Astrocyte (in vitro differentiated cells and primary cell): ENCODE data around the gene LAMP1. TPM values are rescaled to one million over a fixed set of nuclear protein-coding genes. Genes with fewer than 3 reads are reported as not detected.

Experiments
- DNase-seq: peaks from one replicate; pipeline ENCODE4 v3.0.0-alpha.2; 2010; ENCODE audit warnings: low read depth
- FAIRE-seq: peaks from 2 replicates; lab custom pipeline; 2011; peaks lifted over from hg19 to GRCh38; lab: Jason Lieb, UNC
- H2AFZ ChIP-seq: 2 replicates; pipeline ENCODE4 v1.6.0; 2012; ENCODE audit warnings: low read depth, low read length, inconsistent platforms
- H3K27ac ChIP-seq: 2 replicates; pipeline ENCODE4 v1.5.1; 2011; ENCODE audit warnings: low read depth, low read length, inconsistent platforms
- H3K27me3 ChIP-seq: 2 replicates; pipeline ENCODE4 v1.6.0; 2011; ENCODE audit warnings: low read length, inconsistent platforms; ENCODE audit not compliant: insufficient read depth
- H3K36me3 ChIP-seq: 2 replicates; pipeline ENCODE4 v1.5.1; 2011; ENCODE audit warnings: low read length, inconsistent platforms; ENCODE audit not compliant: insufficient read depth
- H3K4me1 ChIP-seq: 2 replicates; pipeline ENCODE4 v1.5.1; 2011; ENCODE audit warnings: low read length, inconsistent platforms; ENCODE audit not compliant: insufficient read depth
- H3K4me2 ChIP-seq: 2 replicates; pipeline ENCODE4 v1.6.0; 2012; ENCODE audit warnings: low read length, inconsistent platforms
- H3K4me3 ChIP-seq: 2 replicates; pipeline ENCODE4 v1.5.1; 2011; ENCODE audit warnings: low read depth, mild to moderate bottlenecking, low read length, inconsistent platforms; ENCODE audit not compliant: insufficient read depth
- H3K79me2 ChIP-seq: 2 replicates; pipeline ENCODE4 v1.6.0; 2012; ENCODE audit warnings: mild to moderate bottlenecking, low read length, inconsistent platforms; ENCODE audit not compliant: insufficient read depth
- H3K9ac ChIP-seq: 2 replicates; pipeline ENCODE4 v1.6.0; 2012; ENCODE audit warnings: mild to moderate bottlenecking, low read length, inconsistent platforms
- H3K9me3 ChIP-seq: 2 replicates; pipeline ENCODE4 v1.5.1; 2012; ENCODE audit warnings: low read depth, mild to moderate bottlenecking, low read length, inconsistent platforms; ENCODE audit not compliant: insufficient read depth
- H4K20me1 ChIP-seq: 2 replicates; pipeline ENCODE4 v1.6.0; 2012; ENCODE audit warnings: low read length, inconsistent platforms; ENCODE audit not compliant: insufficient read depth
- H3K27ac Mint-ChIP-seq: one replicate; pipeline ENCODE4 v1.8.0; 2021; ENCODE audit warnings: mild to moderate bottlenecking, mixed read lengths; ENCODE audit not compliant: unreplicated experiment
- H3K27me3 Mint-ChIP-seq: one replicate; pipeline ENCODE4 v1.8.0; 2021; ENCODE audit warnings: low read depth, mixed read lengths; ENCODE audit not compliant: unreplicated experiment
- H3K36me3 Mint-ChIP-seq: one replicate; pipeline ENCODE4 v1.8.0; 2021; ENCODE audit warnings: low read depth, mixed read lengths; ENCODE audit not compliant: unreplicated experiment
- H3K4me1 Mint-ChIP-seq: one replicate; pipeline ENCODE4 v1.8.0; 2021; ENCODE audit warnings: low read depth, mixed read lengths; ENCODE audit not compliant: unreplicated experiment
- H3K4me3 Mint-ChIP-seq: one replicate; pipeline ENCODE4 v1.8.0; 2021; ENCODE audit warnings: mild to moderate bottlenecking, moderate library complexity, mixed read lengths; ENCODE audit not compliant: unreplicated experiment
- H3K9me3 Mint-ChIP-seq: one replicate; pipeline ENCODE4 v1.8.0; 2021; ENCODE audit warnings: mild to moderate bottlenecking, mixed read lengths; ENCODE audit not compliant: unreplicated experiment
- EZH2 ChIP-seq: IDR thresholded peaks from 2 replicates; pipeline ENCODE4 v1.6.1; 2012; ENCODE audit warnings: mild to moderate bottlenecking, low read length, inconsistent platforms; ENCODE audit not compliant: insufficient read depth
- total RNA-seq: library from RNA; stranded (reverse); gene quantifications from 2 replicates; pipeline ENCODE4 v1.2.1, GENCODE V29; 2021
- TF ChIP-seq, protein P1 (sequence below): IDR thresholded peaks from 2 replicates; pipeline ENCODE4 v1.5.1; 2011; ENCODE audit warnings: low read depth, mild to moderate bottlenecking, inconsistent platforms, low read length, moderate library complexity; ENCODE audit not compliant: insufficient read depth

LAMP1 gene
- total RNA-seq, 1 donor from 2014 or later, result 313 TPM

DNA sequence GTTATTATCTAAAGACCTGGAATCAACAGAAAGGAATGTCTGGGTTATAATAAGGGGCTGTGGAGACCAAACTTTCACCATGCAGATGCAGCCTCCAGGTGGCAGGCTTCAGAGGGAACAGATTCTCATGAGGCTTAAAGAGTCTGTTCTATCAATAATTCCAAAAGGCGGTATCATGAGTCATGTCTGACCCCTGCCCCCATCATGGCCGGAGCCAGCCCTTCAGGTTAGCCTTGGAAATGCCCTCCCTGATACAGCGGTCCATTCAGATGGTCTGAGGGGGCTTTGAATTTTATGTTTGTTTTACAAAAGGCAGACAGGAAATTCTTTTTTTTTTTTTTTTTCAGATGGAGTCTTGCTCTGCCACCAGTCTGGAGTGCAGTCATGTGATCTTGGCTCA lies 21.7 kb upstream of the LAMP1 start:
- Mint-ChIP-seq H3K27me3 (peaks cover 12% of the 10 kb centered on the region), H3K4me3 (no peak overlapping the region), H3K4me1 (peaks cover 16% of the 10 kb centered on the region), H3K36me3 (peaks cover 25% of the 10 kb centered on the region), H3K9me3 (peaks cover 3% of the 10 kb centered on the region), H3K27ac (no peak overlapping the region)
- Histone ChIP-seq H3K4me1 (peaks cover 14% of the 10 kb centered on the region), H3K4me3 (no peak overlapping the region), H3K27me3 (no peaks in the 10 kb centered on the region), H3K36me3 (no peaks in the 10 kb centered on the region), H3K79me2 (no peaks in the 10 kb centered on the region), H3K9me3 (no peaks in the 10 kb centered on the region), H3K4me2 (no peak overlapping the region), H2AFZ (no peak overlapping the region), H3K27ac (no peak overlapping the region), H3K9ac (no peak overlapping the region), H4K20me1 (no peaks in the 10 kb centered on the region)
- DNase-seq (peak; percentile 47), FAIRE-seq (no peak)
- TF ChIP-seq, protein P1, sequence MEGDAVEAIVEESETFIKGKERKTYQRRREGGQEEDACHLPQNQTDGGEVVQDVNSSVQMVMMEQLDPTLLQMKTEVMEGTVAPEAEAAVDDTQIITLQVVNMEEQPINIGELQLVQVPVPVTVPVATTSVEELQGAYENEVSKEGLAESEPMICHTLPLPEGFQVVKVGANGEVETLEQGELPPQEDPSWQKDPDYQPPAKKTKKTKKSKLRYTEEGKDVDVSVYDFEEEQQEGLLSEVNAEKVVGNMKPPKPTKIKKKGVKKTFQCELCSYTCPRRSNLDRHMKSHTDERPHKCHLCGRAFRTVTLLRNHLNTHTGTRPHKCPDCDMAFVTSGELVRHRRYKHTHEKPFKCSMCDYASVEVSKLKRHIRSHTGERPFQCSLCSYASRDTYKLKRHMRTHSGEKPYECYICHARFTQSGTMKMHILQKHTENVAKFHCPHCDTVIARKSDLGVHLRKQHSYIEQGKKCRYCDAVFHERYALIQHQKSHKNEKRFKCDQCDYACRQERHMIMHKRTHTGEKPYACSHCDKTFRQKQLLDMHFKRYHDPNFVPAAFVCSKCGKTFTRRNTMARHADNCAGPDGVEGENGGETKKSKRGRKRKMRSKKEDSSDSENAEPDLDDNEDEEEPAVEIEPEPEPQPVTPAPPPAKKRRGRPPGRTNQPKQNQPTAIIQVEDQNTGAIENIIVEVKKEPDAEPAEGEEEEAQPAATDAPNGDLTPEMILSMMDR, result peak; percentile 55
- TF ChIP-seq EZH2, result no peak

DNA sequence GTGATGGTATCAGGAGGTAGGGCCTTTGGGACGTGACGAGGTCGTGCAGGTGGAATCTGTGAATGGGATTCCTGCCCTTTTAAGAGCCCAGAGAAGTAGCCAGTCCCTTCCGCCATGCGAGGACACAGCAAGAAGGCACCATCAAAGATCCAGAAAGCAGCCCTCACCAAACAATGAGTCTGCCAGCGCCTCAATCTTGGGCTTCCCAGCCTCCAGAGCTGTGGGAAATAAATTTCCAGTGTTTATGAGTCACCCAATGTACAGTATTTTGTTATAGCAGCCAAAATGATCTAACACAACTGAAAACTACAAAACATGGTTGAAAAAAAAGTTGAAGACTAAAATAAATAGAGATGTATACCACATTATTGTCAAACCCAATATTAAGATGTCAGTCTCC lies 16.9 kb upstream of the LAMP1 start:
- H4K20me1 ChIP-seq, result no peaks in the 10 kb centered on the region
- no peak overlapping the region for H3K4me3 ChIP-seq
- H3K36me3 ChIP-seq, result no peaks in the 10 kb centered on the region
- Mint-ChIP-seq H3K4me1 (peaks cover 1% of the 10 kb centered on the region), H3K9me3 (peaks cover 8% of the 10 kb centered on the region), H3K27me3 (peaks cover 36% of the 10 kb centered on the region), H3K27ac (no peak overlapping the region), H3K4me3 (no peak overlapping the region), H3K36me3 (peaks cover 25% of the 10 kb centered on the region)
- no peak overlapping the region for H3K9ac ChIP-seq
- H3K79me2 ChIP-seq, result no peaks in the 10 kb centered on the region
- TF ChIP-seq EZH2, result no peak
- TF ChIP-seq, protein P1, result no peak
- H3K27ac ChIP-seq, result no peak overlapping the region
- H3K4me2 ChIP-seq, result no peak overlapping the region
- no peak overlapping the region for H2AFZ ChIP-seq
- DNase-seq (no peak), FAIRE-seq (no peak)
- H3K4me1 ChIP-seq, result peaks cover under 1% of the 10 kb centered on the region
- no peaks in the 10 kb centered on the region for H3K9me3 ChIP-seq
- H3K27me3 ChIP-seq, result no peaks in the 10 kb centered on the region

DNA sequence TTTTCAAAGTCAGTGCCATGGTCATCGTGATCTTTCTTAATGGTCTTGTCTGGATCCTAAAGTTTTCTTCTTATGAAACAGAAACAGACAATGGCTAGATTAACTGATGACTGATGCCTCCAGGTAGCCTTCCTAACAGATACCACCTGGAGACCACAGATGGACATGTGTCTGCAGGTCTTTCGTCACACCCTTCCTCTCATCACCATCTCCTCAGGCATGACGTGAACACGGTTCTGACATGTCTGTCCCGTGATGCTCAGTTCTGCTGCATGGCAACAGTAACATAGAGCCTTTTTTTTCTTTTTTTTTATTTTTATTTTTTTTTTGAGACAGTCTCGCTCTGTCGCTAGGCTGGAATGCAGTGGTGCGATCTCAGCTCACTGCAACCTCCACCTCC lies 13.1 kb upstream of the LAMP1 start:
- no peak overlapping the region for H3K4me3 ChIP-seq
- Mint-ChIP-seq H3K36me3 (peaks cover 9% of the 10 kb centered on the region), H3K27me3 (peaks cover 61% of the 10 kb centered on the region), H3K4me3 (no peak overlapping the region), H3K27ac (no peak overlapping the region), H3K4me1 (no peaks in the 10 kb centered on the region), H3K9me3 (peaks cover 21% of the 10 kb centered on the region)
- no peaks in the 10 kb centered on the region for H4K20me1 ChIP-seq
- H3K36me3 ChIP-seq, result no peaks in the 10 kb centered on the region
- no peak overlapping the region for H3K9ac ChIP-seq
- TF ChIP-seq, protein P1, result no peak
- no peak for TF ChIP-seq EZH2
- DNase-seq (no peak), FAIRE-seq (no peak)
- no peaks in the 10 kb centered on the region for H3K79me2 ChIP-seq
- no peak overlapping the region for H3K27ac ChIP-seq
- H3K9me3 ChIP-seq, result peaks cover 6% of the 10 kb centered on the region
- H3K4me1 ChIP-seq, result no peaks in the 10 kb centered on the region
- no peak overlapping the region for H3K4me2 ChIP-seq
- H2AFZ ChIP-seq, result no peak overlapping the region
- H3K27me3 ChIP-seq, result peaks cover 6% of the 10 kb centered on the region
